Measurements from ENCODE around the gene PRAC2. TPM values are rescaled to one million over a fixed set of nuclear protein-coding genes. Genes with fewer than 3 reads are reported as not detected.

Gene PRAC2
- total and polyA plus RNA-seq, 2 donors (not counting 1 experiment from before 2014, with no cell fraction given), result not detected

GRCh38 chr17:48722201-48722907, 631 bp upstream of the PRAC2 start, which contains the start of gene PRAC1:
TSS of gene PRAC1 (minus strand) at chr17:48722518. CDS start at chr17:48722392, 126 bp downstream.
- Histone ChIP-seq H3K4me2 (ENCODE audit: extremely low read depth, insufficient read depth, low read length) (no peak within 1 kb of the TSS), H3K4me1 (ENCODE audit: control insufficient read depth, extremely low read depth, insufficient read depth, low read length) (peaks cover 4% of the 10 kb centered on the region), H3K36me3 (ENCODE audit: control insufficient read depth, insufficient read depth, low read length) (no peaks in the 10 kb centered on the region), H3K27me3 (ENCODE audit: control insufficient read depth, insufficient read depth, low read length) (peaks cover 98% of the 10 kb centered on the region), H3K27ac (ENCODE audit: insufficient read depth, low read length) (no peak within 1 kb of the TSS), H3K9me3 (ENCODE audit: control insufficient read depth, insufficient read depth, low read depth, low read length) (no peaks in the 10 kb centered on the region), H2AFZ (ENCODE audit: low read length) (no peak within 1 kb of the TSS), H3K9ac (ENCODE audit: insufficient read depth, low read length) (no peak within 1 kb of the TSS), H3K4me3 (replicated peaks in 1 of 4; ENCODE audit: control extremely low read depth in 1 of 4, insufficient read depth in 1 of 4, low read depth in 3 of 4, low read length in 4 of 4) (no peak within 1 kb of the TSS), H4K20me1 (ENCODE audit: control insufficient read depth, extremely low read depth, insufficient read depth, low read length) (no peaks in the 10 kb centered on the region), H3K79me2 (ENCODE audit: control insufficient read depth, insufficient read depth, low read length) (no peaks in the 10 kb centered on the region)
- no peak for DNase-seq (ENCODE audit: low read depth in 2 of 2)
- TF ChIP-seq CTCF (conservative IDR thresholded peaks at IDR 0.05 in 1 of 2, IDR thresholded peaks at IDR 0.05 in 1 of 2; ENCODE audit: low read depth in 1 of 2, low read length in 2 of 2) (no peak), EZH2 (IDR thresholded peaks at IDR 0.05; ENCODE audit: low read length, missing control alignments) (peak; percentile 83)

- Histone ChIP-seq H2AFZ (ENCODE audit: low read length) (no peak overlapping the region), H3K36me3 (ENCODE audit: control insufficient read depth, insufficient read depth, low read length) (no peaks in the 10 kb centered on the region), H3K4me1 (ENCODE audit: control insufficient read depth, extremely low read depth, insufficient read depth, low read length) (peaks cover 4% of the 10 kb centered on the region), H3K27me3 (ENCODE audit: control insufficient read depth, insufficient read depth, low read length) (peaks cover 98% of the 10 kb centered on the region), H3K9ac (ENCODE audit: insufficient read depth, low read length) (no peak overlapping the region), H3K4me3 (replicated peaks in 1 of 4; ENCODE audit: control extremely low read depth in 1 of 4, insufficient read depth in 1 of 4, low read depth in 3 of 4, low read length in 4 of 4) (no peak overlapping the region), H4K20me1 (ENCODE audit: control insufficient read depth, extremely low read depth, insufficient read depth, low read length) (no peaks in the 10 kb centered on the region), H3K79me2 (ENCODE audit: control insufficient read depth, insufficient read depth, low read length) (no peaks in the 10 kb centered on the region), H3K4me2 (ENCODE audit: extremely low read depth, insufficient read depth, low read length) (no peak overlapping the region), H3K9me3 (ENCODE audit: control insufficient read depth, insufficient read depth, low read depth, low read length) (no peaks in the 10 kb centered on the region), H3K27ac (ENCODE audit: insufficient read depth, low read length) (no peak overlapping the region)
- DNase-seq (ENCODE audit: low read depth in 2 of 2), result no peak
- no peak for TF ChIP-seq CTCF (conservative IDR thresholded peaks at IDR 0.05 in 1 of 2, IDR thresholded peaks at IDR 0.05 in 1 of 2; ENCODE audit: low read depth in 1 of 2, low read length in 2 of 2)
- peak; percentile 60 for TF ChIP-seq EZH2 (IDR thresholded peaks at IDR 0.05; ENCODE audit: low read length, missing control alignments)
Observed at GRCh38 chr17:48723423-48724250, 652 bp downstream of the PRAC2 start.

DNA sequence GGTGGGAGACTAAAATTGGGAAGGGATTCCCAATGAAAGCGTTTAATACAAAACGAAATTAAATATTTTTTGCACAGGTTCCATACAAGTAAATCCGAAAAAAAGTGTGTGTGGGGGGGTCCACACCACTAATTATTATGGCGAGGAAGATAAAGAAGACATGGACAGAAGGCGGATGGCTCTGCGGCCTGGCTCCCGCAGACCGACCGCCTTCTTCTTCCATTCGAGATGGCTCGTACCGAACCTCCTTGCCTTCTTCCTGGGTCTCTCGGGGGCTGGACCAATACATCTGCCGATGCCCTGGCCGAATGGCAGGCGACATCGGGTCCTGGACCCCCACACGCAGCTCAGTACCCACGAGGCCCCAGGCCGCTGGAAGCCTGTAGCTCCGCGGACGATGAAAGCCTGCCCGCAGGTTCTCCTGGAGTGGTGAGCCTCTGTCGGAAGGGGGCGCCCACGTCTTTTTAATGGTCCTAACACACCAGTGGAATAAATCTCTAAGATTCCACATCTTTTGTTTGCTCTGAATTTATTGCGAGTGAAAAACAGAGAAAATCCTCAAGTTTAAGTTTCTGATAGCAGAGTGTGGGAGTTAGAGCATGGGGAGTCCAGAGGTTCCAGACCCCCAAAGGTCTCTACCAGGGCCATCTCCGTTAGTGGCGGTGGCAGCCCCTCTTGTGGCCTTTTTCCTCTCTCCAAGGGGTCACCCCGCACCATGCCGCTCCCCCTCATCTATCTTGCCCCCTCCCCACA, 1.4 kb downstream of the PRAC2 start:
- no peak overlapping the region for H3K27ac ChIP-seq (ENCODE audit: insufficient read depth, low read length)
- H3K4me2 ChIP-seq (ENCODE audit: extremely low read depth, insufficient read depth, low read length), result peak overlapping the region; percentile 25
- peak; percentile 55 to 80 for DNase-seq (ENCODE audit: low read depth in 2 of 2)
- TF ChIP-seq EZH2 (IDR thresholded peaks at IDR 0.05; ENCODE audit: low read length, missing control alignments) (no peak), CTCF (conservative IDR thresholded peaks at IDR 0.05 in 1 of 2, IDR thresholded peaks at IDR 0.05 in 1 of 2; ENCODE audit: low read depth in 1 of 2, low read length in 2 of 2) (peak; percentile 71 to 77)
- H3K79me2 ChIP-seq (ENCODE audit: control insufficient read depth, insufficient read depth, low read length), result no peaks in the 10 kb centered on the region
- peaks cover 97% of the 10 kb centered on the region for H3K27me3 ChIP-seq (ENCODE audit: control insufficient read depth, insufficient read depth, low read length)
- H3K9ac ChIP-seq (ENCODE audit: insufficient read depth, low read length), result no peak overlapping the region
- no peaks in the 10 kb centered on the region for H3K9me3 ChIP-seq (ENCODE audit: control insufficient read depth, insufficient read depth, low read depth, low read length)
- H4K20me1 ChIP-seq (ENCODE audit: control insufficient read depth, extremely low read depth, insufficient read depth, low read length), result no peaks in the 10 kb centered on the region
- H2AFZ ChIP-seq (ENCODE audit: low read length), result no peak overlapping the region
- peak overlapping the region in 2 of 4 experiments; percentile 12 to 17 for H3K4me3 ChIP-seq (replicated peaks in 1 of 4; ENCODE audit: control extremely low read depth in 1 of 4, insufficient read depth in 1 of 4, low read depth in 3 of 4, low read length in 4 of 4)
- peaks cover 4% of the 10 kb centered on the region for H3K4me1 ChIP-seq (ENCODE audit: control insufficient read depth, extremely low read depth, insufficient read depth, low read length)
- H3K36me3 ChIP-seq (ENCODE audit: control insufficient read depth, insufficient read depth, low read length), result no peaks in the 10 kb centered on the region

All from fibroblast of lung (primary cell).